ENCODE measurements around the gene ADGRG6.
"Not testable (repeated sequence)": the region's sequence is repeated elsewhere in the genome, so short reads cannot be mapped to it uniquely, and the experiment has no call there.

ADGRG6 gene

DNA sequence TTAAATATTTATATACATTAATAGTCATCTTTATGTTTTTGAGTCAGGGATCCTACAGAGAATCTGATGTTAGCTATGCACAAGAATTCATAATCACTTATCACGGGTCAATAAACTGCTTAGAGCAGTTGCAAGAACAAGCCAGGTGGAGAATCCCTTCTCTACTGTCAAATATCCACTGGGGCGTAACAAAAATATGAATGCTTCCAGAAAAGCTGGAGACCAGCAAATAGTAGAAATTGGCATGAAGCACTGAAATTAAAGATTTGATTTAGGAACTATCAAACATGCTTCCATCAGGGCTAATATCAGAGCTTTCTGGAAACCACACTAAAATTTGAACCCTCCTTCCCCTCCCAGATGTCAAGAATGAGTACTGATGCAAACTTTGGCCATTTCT lies 37.3 kb downstream of the ADGRG6 start:
- no peaks in the 10 kb centered on the region for H3K36me3 Mint-ChIP-seq (ENCODE audit: low read depth)
- H3K27ac Mint-ChIP-seq, result no peak overlapping the region
- H3K4me3 Mint-ChIP-seq, result no peak overlapping the region
- peaks cover 7% of the 10 kb centered on the region for H3K27me3 Mint-ChIP-seq (ENCODE audit: low read depth)
- H3K9me3 Mint-ChIP-seq, result no peaks in the 10 kb centered on the region
- H3K4me1 Mint-ChIP-seq (ENCODE audit: low read depth), result no peaks in the 10 kb centered on the region

GRCh38 chr6:142339968-142340658 lies 38.3 kb downstream of the ADGRG6 start:
- no peaks in the 10 kb centered on the region for H3K36me3 Mint-ChIP-seq (ENCODE audit: low read depth)
- H3K4me3 Mint-ChIP-seq, result no peak overlapping the region
- H3K4me1 Mint-ChIP-seq (ENCODE audit: low read depth), result no peaks in the 10 kb centered on the region
- peaks cover 7% of the 10 kb centered on the region for H3K27me3 Mint-ChIP-seq (ENCODE audit: low read depth)
- no peaks in the 10 kb centered on the region for H3K9me3 Mint-ChIP-seq
- no peak overlapping the region for H3K27ac Mint-ChIP-seq

DNA sequence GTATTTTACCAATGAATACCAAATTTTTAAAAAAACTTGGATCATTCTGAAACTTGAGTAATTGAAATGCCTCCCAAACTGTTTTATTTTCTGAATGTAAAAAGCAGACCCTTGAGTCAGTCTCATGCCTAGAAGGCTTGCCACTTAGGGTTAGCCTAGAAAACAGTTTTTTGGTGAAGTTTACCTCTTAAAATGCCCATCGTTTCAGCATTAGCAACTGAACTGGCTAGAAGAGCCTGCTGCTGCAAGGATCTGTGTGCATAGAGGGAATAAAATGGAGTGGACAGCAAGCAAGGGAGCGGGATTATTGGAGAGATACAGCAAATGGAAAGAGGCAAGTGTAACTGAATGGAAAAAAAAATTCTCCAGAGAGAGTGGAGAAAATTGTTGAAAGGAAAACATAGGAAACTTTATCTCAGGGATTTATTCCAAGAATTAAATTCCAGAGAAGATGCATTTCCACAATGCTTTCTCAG lies 40.1 kb downstream of the ADGRG6 start:
- Mint-ChIP-seq H3K36me3 (ENCODE audit: low read depth) (no peaks in the 10 kb centered on the region), H3K4me1 (ENCODE audit: low read depth) (no peaks in the 10 kb centered on the region), H3K27me3 (ENCODE audit: low read depth) (peaks cover 7% of the 10 kb centered on the region), H3K9me3 (no peaks in the 10 kb centered on the region), H3K4me3 (no peak overlapping the region), H3K27ac (no peak overlapping the region)

- no peaks in the 10 kb centered on the region for H3K4me1 Mint-ChIP-seq (ENCODE audit: low read depth)
- H3K36me3 Mint-ChIP-seq (ENCODE audit: low read depth), result no peaks in the 10 kb centered on the region
- peaks cover 8% of the 10 kb centered on the region for H3K27me3 Mint-ChIP-seq (ENCODE audit: low read depth)
- H3K9me3 Mint-ChIP-seq, result no peaks in the 10 kb centered on the region
- no peak overlapping the region for H3K4me3 Mint-ChIP-seq
- H3K27ac Mint-ChIP-seq, result no peak overlapping the region
Observed at GRCh38 chr6:142342986-142343385, 41.2 kb downstream of the ADGRG6 start.

DNA sequence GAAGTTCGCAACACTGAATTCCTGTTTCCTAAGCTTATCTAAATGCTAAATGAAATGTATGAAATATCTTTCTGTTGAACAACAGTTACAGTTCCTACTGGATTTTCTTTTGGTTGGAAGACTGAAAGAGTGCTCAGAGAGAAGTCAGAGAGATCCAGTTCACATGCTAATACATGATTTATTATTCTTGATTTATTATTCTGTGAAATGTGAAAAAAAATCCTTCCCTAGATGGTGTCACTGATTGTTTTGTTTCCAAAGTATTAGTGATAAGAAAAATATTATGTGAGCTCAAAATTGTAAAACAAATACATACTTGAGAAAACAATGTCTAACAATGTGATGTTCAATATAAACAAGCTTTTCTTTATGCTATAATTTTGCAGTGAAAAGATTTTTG lies 42.1 kb downstream of the ADGRG6 start:
- Mint-ChIP-seq H3K36me3 (ENCODE audit: low read depth) (no peaks in the 10 kb centered on the region), H3K4me3 (no peak overlapping the region), H3K9me3 (no peaks in the 10 kb centered on the region), H3K27me3 (ENCODE audit: low read depth) (peaks cover 10% of the 10 kb centered on the region), H3K4me1 (ENCODE audit: low read depth) (no peaks in the 10 kb centered on the region), H3K27ac (no peak overlapping the region)

- no peaks in the 10 kb centered on the region for H3K9me3 Mint-ChIP-seq
- peaks cover 10% of the 10 kb centered on the region for H3K27me3 Mint-ChIP-seq (ENCODE audit: low read depth)
- no peaks in the 10 kb centered on the region for H3K4me1 Mint-ChIP-seq (ENCODE audit: low read depth)
- no peaks in the 10 kb centered on the region for H3K36me3 Mint-ChIP-seq (ENCODE audit: low read depth)
- H3K4me3 Mint-ChIP-seq, result no peak overlapping the region
- H3K27ac Mint-ChIP-seq, result no peak overlapping the region
Observed at GRCh38 chr6:142345261-142345660, 43.5 kb downstream of the ADGRG6 start.

DNA sequence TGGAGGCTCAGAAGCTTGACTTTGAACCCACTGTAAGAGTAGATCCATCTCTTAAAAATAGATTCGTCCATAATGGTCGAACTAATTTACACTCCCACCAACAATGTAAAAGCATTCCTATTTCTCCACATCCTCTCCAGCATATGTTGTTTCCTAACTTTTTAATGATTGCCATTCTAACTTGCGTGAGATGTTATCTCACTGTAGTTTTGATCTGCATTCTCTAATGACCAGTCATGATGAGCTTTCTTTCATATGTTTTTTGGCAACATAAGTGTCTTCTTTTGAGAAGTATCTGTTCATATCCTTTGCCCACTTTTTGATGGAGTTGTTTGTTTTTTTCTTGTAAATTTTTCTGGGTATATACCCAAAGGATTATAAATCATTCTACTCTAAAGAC lies 44.4 kb downstream of the ADGRG6 start:
- H3K27me3 Mint-ChIP-seq (ENCODE audit: low read depth); H3K36me3 Mint-ChIP-seq (ENCODE audit: low read depth); H3K9me3 Mint-ChIP-seq; H3K4me1 Mint-ChIP-seq (ENCODE audit: low read depth); H3K27ac Mint-ChIP-seq; H3K4me3 Mint-ChIP-seq: not testable (repeated sequence)

DNA sequence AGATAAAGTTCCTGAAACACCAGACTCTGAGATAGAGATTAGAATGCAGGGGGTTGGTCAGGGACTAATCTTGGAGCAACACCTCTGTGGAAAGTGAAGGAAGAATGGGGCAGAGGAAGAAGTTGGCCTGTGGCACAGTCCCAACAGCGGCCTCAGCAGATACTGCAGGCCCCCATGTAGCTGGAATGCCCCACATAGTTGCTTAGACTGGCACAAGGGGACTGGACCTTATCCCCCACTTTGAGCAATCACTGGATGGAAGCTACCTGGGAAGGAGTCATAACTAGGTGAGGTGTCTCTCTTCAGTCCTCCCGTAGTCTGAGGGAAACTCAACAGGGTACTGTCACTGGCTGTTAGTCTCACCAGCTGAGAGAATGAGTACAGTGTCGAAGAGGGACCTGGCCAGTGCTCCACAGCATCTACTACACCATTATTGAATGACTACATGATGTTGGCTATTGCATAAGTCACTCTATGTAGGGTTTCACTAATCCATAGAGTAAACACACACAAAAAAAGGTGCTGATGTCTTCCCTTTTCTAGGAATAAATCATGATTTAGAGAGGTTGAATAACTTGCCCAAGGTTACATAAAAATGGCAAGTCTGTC lies 47.5 kb downstream of the ADGRG6 start:
- no peak overlapping the region for H3K4me3 Mint-ChIP-seq
- H3K36me3 Mint-ChIP-seq (ENCODE audit: low read depth), result no peaks in the 10 kb centered on the region
- peaks cover 3% of the 10 kb centered on the region for H3K27me3 Mint-ChIP-seq (ENCODE audit: low read depth)
- H3K27ac Mint-ChIP-seq, result no peak overlapping the region
- H3K9me3 Mint-ChIP-seq, result peaks cover 5% of the 10 kb centered on the region
- H3K4me1 Mint-ChIP-seq (ENCODE audit: low read depth), result no peaks in the 10 kb centered on the region

DNA sequence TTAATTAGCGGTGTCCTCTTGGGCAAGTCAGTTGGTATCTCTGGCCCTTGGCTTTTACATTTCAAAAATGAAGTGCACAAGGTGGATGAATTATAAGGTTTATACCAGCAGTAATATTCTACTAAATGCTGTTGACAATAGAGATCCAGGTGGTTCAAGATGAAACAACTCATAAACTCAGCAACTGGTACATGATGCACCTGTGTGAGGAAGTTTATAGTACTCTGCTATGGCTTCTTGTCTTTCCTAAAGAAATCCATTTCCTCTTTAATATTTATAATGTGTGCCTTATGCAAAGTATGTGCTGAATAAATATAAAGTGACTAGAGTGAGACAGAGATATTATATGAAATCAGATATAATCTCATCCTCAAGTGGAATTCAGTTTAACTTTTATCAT lies 48.5 kb downstream of the ADGRG6 start:
- H3K9me3 Mint-ChIP-seq, result peaks cover 5% of the 10 kb centered on the region
- H3K4me1 Mint-ChIP-seq (ENCODE audit: low read depth), result no peaks in the 10 kb centered on the region
- no peak overlapping the region for H3K4me3 Mint-ChIP-seq
- no peaks in the 10 kb centered on the region for H3K36me3 Mint-ChIP-seq (ENCODE audit: low read depth)
- peaks cover 3% of the 10 kb centered on the region for H3K27me3 Mint-ChIP-seq (ENCODE audit: low read depth)
- no peak overlapping the region for H3K27ac Mint-ChIP-seq

- H3K36me3 Mint-ChIP-seq (ENCODE audit: low read depth), result no peaks in the 10 kb centered on the region
- peaks cover 5% of the 10 kb centered on the region for H3K9me3 Mint-ChIP-seq
- no peak overlapping the region for H3K4me3 Mint-ChIP-seq
- H3K4me1 Mint-ChIP-seq (ENCODE audit: low read depth), result no peaks in the 10 kb centered on the region
- no peaks in the 10 kb centered on the region for H3K27me3 Mint-ChIP-seq (ENCODE audit: low read depth)
- no peak overlapping the region for H3K27ac Mint-ChIP-seq
Observed at GRCh38 chr6:142353690-142354089, 51.9 kb downstream of the ADGRG6 start.

GRCh38 chr6:142354650-142355049 lies 52.8 kb downstream of the ADGRG6 start:
- no peaks in the 10 kb centered on the region for H3K4me1 Mint-ChIP-seq (ENCODE audit: low read depth)
- H3K27ac Mint-ChIP-seq, result no peak overlapping the region
- no peak overlapping the region for H3K4me3 Mint-ChIP-seq
- no peaks in the 10 kb centered on the region for H3K36me3 Mint-ChIP-seq (ENCODE audit: low read depth)
- H3K27me3 Mint-ChIP-seq (ENCODE audit: low read depth), result no peaks in the 10 kb centered on the region
- H3K9me3 Mint-ChIP-seq, result peaks cover 5% of the 10 kb centered on the region

GRCh38 chr6:142355520-142356174 lies 53.8 kb downstream of the ADGRG6 start:
- Mint-ChIP-seq H3K27me3 (ENCODE audit: low read depth) (no peaks in the 10 kb centered on the region), H3K36me3 (ENCODE audit: low read depth) (no peaks in the 10 kb centered on the region), H3K27ac (no peak overlapping the region), H3K9me3 (peaks cover under 1% of the 10 kb centered on the region), H3K4me1 (ENCODE audit: low read depth) (no peaks in the 10 kb centered on the region), H3K4me3 (no peak overlapping the region)

DNA sequence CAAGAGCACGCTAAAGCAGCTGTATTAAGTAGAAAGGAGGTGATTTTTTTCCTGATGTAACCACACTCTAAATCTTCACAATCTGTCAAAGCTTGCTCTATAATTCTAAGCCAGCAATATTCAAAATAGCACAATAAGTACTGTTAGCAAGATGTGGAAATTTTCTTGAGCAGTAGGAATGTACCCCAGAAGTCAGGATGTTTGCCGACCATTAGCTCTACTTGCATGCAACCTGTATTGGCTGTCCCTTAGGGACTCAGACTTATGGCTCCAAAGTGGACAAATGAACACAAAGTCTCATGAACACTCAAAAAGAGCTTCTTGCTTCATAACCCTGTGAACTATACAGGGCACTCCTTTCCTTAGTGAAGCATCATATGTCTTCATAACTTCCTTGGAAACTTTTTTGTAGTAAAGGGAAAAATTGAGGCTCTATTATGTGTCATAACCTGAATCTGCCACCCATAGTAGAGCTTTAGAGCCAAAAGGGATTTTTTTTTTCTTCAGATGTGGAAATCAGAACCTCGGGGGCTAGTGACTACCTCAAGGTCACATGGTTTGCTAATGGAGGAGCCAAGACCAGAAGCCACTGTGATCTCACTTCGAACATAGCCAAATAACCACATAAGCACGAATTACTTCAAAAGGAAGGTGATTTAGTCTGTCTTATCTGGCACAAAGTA lies 54.5 kb downstream of the ADGRG6 start:
- Mint-ChIP-seq H3K27ac (no peak overlapping the region), H3K4me3 (no peak overlapping the region), H3K36me3 (ENCODE audit: low read depth) (no peaks in the 10 kb centered on the region), H3K4me1 (ENCODE audit: low read depth) (no peaks in the 10 kb centered on the region), H3K9me3 (no peaks in the 10 kb centered on the region), H3K27me3 (ENCODE audit: low read depth) (peaks cover 3% of the 10 kb centered on the region)

- Mint-ChIP-seq H3K36me3 (ENCODE audit: low read depth) (no peaks in the 10 kb centered on the region), H3K27me3 (ENCODE audit: low read depth) (peaks cover 6% of the 10 kb centered on the region), H3K4me3 (no peak overlapping the region), H3K4me1 (ENCODE audit: low read depth) (no peaks in the 10 kb centered on the region), H3K9me3 (no peaks in the 10 kb centered on the region), H3K27ac (no peak overlapping the region)
Observed at GRCh38 chr6:142356884-142357225, 55.0 kb downstream of the ADGRG6 start.

- H3K27ac Mint-ChIP-seq, result no peak overlapping the region
- H3K36me3 Mint-ChIP-seq (ENCODE audit: low read depth), result no peaks in the 10 kb centered on the region
- peaks cover 9% of the 10 kb centered on the region for H3K27me3 Mint-ChIP-seq (ENCODE audit: low read depth)
- H3K4me3 Mint-ChIP-seq, result no peak overlapping the region
- H3K9me3 Mint-ChIP-seq, result no peaks in the 10 kb centered on the region
- H3K4me1 Mint-ChIP-seq (ENCODE audit: low read depth), result no peaks in the 10 kb centered on the region
Observed at GRCh38 chr6:142357879-142358278, 56.1 kb downstream of the ADGRG6 start.
